Thoracic aorta (tissue), 2 donors: Measurements from ENCODE around the gene TPRG1. TPM values are rescaled to one million over a fixed set of nuclear protein-coding genes. Genes with fewer than 3 reads are reported as not detected.
A peak's percentile ranks its signal among the peaks of the same experiment; 100 is the strongest.

Experiments used
- ATAC-seq: fragments of 150-250 bp; one replicate; pipeline ENCODE4 v1.8.0; 2017; ENCODE audit warnings: low read depth; ENCODE audit not compliant: insufficient number of reproducible peaks, low FRiP score
- DNase-seq: peaks from one replicate; pipeline ENCODE4 v3.0.0-alpha.2; 2020; ENCODE audit warnings: low spot score
- H3K27ac ChIP-seq, 2 donors: fragments of 200-600 bp; sonication (generic); 1 replicate in 1 of 2; 2 replicates in 1 of 2; pipeline ENCODE4 v1.5.1; 2016; ENCODE audit warnings: mild to moderate bottlenecking in 2 of 2, moderate library complexity in 2 of 2
- H3K27me3 ChIP-seq: fragments of 200-600 bp; sonication (generic); replicated peaks from 2 replicates; pipeline ENCODE4 v1.6.0; 2016; ENCODE audit warnings: mild to moderate bottlenecking; ENCODE audit not compliant: insufficient read depth
- H3K36me3 ChIP-seq: fragments of 200-600 bp; sonication (generic); one replicate; pipeline ENCODE4 v1.5.1; 2016
- H3K4me1 ChIP-seq, 2 donors: fragments of 200-600 bp; sonication (generic); 1 replicate in 1 of 2; 2 replicates in 1 of 2; pipeline versions ENCODE4 v1.5.1 to v1.6.0; 2016; ENCODE audit warnings: low read depth in 2 of 2, mild to moderate bottlenecking in 1 of 2; ENCODE audit not compliant: control insufficient read depth in 1 of 2
- H3K4me3 ChIP-seq: fragments of 200-600 bp; sonication (generic); 2 replicates; pipeline ENCODE4 v1.5.1; 2016; ENCODE audit warnings: mild to moderate bottlenecking
- H3K9me3 ChIP-seq: fragments of 200-600 bp; sonication (generic); 2 replicates; pipeline ENCODE4 v1.5.1; 2016
- total RNA-seq, 2 donors: library from RNA; depleted of rRNA; stranded (reverse); fragments of >200 nt; gene quantifications; one replicate each; pipeline versions ENCODE4 v1.1.0 to v1.2.3, GENCODE V29; 2016
- TF ChIP-seq, protein P1 (sequence below): fragments of 200-600 bp; sonication (generic); IDR thresholded peaks from one replicate; pipeline ENCODE4 v1.5.1; 2019; ENCODE audit warnings: antibody characterized with exemption

TPRG1 gene
- total RNA-seq, 2 donors from 2014 or later, result 7.4 to 14.5 TPM

DNA sequence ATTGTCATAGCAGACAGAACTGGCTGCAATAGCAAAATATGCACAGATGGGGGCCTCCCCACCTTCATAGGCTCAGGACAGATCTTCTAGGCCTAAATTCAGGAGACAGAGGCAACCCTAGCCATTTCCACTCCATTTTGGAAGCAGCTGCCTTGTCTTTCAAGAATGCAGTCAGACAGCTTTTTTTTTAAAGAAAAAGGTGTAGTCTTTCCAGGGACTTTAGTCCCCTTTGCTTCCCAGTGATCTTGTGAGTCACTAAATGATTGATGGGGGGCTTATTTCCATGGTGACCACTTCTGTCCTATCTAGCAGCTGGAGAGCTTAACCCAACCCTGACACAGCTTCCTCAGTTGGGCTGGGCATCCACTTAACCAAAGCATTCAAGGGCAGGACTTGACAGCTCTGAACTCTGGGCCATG lies 165.9 kb downstream of the TPRG1 start:
- DNase-seq, result no peak

DNA sequence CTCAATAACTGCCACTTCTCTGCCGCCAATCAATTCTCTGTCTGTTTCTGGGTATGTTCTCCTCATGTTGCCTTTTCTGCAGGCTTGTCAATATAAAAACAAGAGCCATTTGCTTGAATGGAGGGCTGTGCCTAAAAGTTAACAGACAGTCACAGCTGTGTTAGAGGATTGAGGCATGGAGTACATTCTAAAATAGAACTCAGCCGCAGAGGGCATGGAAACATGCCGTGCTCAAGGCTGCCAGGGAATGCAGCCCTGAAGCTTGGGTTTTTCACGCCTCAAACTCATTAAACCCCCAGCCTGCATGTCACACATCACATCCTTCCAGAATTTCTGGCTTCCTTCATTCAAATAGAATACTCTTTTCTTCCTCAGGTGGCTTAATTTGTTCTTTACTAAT lies 166.6 kb downstream of the TPRG1 start:
- DNase-seq, result no peak
- Histone ChIP-seq H3K27me3 (no peaks in the 10 kb centered on the region), H3K4me1 (peaks cover 0 to 10% of the 10 kb centered on the region in 2 donors), H3K4me3 (no peak overlapping the region), H3K36me3 (no peaks in the 10 kb centered on the region), H3K9me3 (no peaks in the 10 kb centered on the region), H3K27ac (peak overlapping the region in 1 of 2 donors; percentile 16)
- ATAC-seq, result no peak
- TF ChIP-seq, protein P1, sequence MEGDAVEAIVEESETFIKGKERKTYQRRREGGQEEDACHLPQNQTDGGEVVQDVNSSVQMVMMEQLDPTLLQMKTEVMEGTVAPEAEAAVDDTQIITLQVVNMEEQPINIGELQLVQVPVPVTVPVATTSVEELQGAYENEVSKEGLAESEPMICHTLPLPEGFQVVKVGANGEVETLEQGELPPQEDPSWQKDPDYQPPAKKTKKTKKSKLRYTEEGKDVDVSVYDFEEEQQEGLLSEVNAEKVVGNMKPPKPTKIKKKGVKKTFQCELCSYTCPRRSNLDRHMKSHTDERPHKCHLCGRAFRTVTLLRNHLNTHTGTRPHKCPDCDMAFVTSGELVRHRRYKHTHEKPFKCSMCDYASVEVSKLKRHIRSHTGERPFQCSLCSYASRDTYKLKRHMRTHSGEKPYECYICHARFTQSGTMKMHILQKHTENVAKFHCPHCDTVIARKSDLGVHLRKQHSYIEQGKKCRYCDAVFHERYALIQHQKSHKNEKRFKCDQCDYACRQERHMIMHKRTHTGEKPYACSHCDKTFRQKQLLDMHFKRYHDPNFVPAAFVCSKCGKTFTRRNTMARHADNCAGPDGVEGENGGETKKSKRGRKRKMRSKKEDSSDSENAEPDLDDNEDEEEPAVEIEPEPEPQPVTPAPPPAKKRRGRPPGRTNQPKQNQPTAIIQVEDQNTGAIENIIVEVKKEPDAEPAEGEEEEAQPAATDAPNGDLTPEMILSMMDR, result no peak

More for the DNA sequence above, 165.9 kb downstream of the TPRG1 start:
- Histone ChIP-seq H3K9me3 (no peaks in the 10 kb centered on the region), H3K36me3 (no peaks in the 10 kb centered on the region), H3K4me3 (no peak overlapping the region), H3K27ac (peak overlapping the region in 1 of 2 donors; percentile 16), H3K4me1 (peaks cover 0 to 7% of the 10 kb centered on the region in 2 donors), H3K27me3 (no peaks in the 10 kb centered on the region)
- no peak for ATAC-seq
- TF ChIP-seq, protein P1, result no peak

DNA sequence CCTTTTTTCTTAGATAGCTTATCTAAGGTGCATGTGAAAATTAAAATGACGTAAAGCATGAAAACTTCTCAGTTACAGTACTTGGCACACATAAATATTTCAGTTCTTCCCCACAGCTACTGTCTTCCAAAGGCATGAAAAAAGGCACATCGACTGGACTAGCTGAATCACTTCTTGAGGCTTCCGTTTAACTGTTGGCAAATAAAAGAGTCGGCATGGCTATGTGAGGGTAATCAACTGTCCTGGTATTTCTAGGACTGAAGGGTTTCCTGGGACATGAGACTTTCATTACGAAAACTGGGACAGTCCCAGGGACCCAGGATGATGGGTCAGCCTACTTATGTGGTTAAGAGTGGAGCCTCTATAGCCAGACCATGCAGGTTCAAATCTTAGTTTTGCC lies 168.2 kb downstream of the TPRG1 start:
- DNase-seq (no peak), ATAC-seq (no peak)
- Histone ChIP-seq H3K36me3 (no peaks in the 10 kb centered on the region), H3K27me3 (no peaks in the 10 kb centered on the region), H3K4me3 (no peak overlapping the region), H3K9me3 (no peaks in the 10 kb centered on the region), H3K4me1 (peaks cover 0 to 10% of the 10 kb centered on the region in 2 donors), H3K27ac (no peak overlapping the region)
- TF ChIP-seq, protein P1, result no peak

DNA sequence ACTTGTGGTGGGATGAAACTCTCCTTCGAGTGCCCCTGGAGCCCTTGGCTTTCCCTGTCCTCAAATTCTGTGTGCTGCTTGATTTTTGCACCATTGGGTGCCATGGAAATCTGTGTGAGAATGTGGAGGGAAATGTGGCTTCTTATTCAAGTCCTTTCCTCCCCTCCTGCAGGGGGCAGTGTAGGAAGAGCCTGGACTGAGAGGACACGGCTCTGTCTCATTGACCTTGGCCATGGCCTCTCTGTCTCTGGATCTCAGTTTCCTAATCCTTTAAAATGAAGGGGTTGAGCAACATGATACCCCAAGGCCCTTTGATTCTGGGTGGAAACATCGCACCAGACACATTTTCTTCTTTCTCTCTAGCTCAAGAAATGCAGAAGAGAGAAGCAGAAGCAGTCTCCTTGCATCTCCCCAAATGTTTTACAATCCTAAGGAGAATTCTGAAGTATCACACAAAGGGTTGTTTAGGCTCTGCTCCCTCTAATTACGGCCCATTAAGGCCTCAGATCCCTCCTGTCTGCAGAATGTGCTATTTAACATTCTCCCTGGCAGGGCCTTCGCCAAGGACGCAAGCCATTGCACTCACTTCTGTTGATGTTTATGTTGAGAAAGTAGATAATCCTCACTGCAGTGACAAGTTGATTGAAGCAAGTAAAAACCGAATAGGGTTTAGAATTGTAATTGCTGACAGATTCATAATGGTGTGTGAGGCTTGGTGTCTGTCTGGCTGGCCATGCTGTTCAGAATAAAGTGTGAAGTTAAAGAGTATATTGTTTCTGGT lies 169.1 kb downstream of the TPRG1 start:
- Histone ChIP-seq H3K36me3 (no peaks in the 10 kb centered on the region), H3K9me3 (no peaks in the 10 kb centered on the region), H3K27me3 (no peaks in the 10 kb centered on the region), H3K4me3 (no peak overlapping the region), H3K27ac (no peak overlapping the region), H3K4me1 (peaks cover 0 to 10% of the 10 kb centered on the region in 2 donors)
- ATAC-seq, result no peak
- TF ChIP-seq, protein P1, result no peak
- no peak for DNase-seq

DNA sequence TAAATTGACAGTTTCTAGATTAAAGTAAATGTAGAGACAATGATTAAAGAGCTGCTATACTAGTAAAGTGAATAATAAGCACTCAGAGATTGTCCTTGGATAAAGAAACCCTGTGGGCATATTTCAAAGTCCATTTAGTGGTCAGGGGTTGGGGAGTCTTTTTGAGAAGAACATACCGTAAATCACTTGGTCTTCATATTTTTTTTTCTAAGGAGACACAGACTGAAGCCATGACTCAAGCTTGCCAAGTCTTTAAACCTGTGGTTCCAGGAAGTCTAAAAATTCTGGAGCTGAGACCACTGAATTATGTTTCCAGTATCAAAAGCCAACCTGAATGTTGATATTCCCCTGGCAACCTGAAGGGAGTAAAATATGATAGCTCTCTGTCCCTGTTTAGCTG lies 171.0 kb downstream of the TPRG1 start:
- Histone ChIP-seq H3K9me3 (no peaks in the 10 kb centered on the region), H3K4me1 (peaks cover 0 to 9% of the 10 kb centered on the region in 2 donors), H3K27me3 (no peaks in the 10 kb centered on the region), H3K4me3 (no peak overlapping the region), H3K27ac (no peak overlapping the region), H3K36me3 (no peaks in the 10 kb centered on the region)
- no peak for ATAC-seq
- TF ChIP-seq, protein P1, result no peak
- DNase-seq, result no peak
